Mesendoderm (in vitro differentiated cells): ENCODE measurements around the gene C11orf42.

Experiments
- DNase-seq: peaks from one replicate; pipeline ENCODE4 v3.0.0; 2013
- H2AK5ac ChIP-seq: 2 replicates; pipeline ENCODE4 v1.6.1; 2013; ENCODE audit warnings: low read length, inconsistent platforms
- H2BK120ac ChIP-seq: 2 replicates; pipeline ENCODE4 v1.6.1; 2013; ENCODE audit warnings: low read depth, mild to moderate bottlenecking, low read length, moderate library complexity, mixed read lengths
- H2BK15ac ChIP-seq: replicated peaks from 2 replicates; pipeline ENCODE4 v1.6.1; 2013; ENCODE audit warnings: low read depth, mild to moderate bottlenecking, moderate library complexity
- H2BK5ac ChIP-seq: 2 replicates; pipeline ENCODE4 v1.6.1; 2013; ENCODE audit warnings: low read length, inconsistent platforms
- H3K18ac ChIP-seq: 2 replicates; pipeline ENCODE4 v1.6.1; 2013; ENCODE audit warnings: mild to moderate bottlenecking, low read length, mixed read lengths
- H3K23ac ChIP-seq: one replicate; pipeline ENCODE4 v1.6.1; 2013; ENCODE audit warnings: low read length
- H3K27ac ChIP-seq: 2 replicates; pipeline ENCODE4 v1.5.1; 2013; ENCODE audit warnings: low read depth, mild to moderate bottlenecking, inconsistent platforms, low read length, moderate library complexity
- H3K27me3 ChIP-seq: 2 replicates; pipeline ENCODE4 v1.6.1; 2013; ENCODE audit warnings: low read length, control low read depth, mild to moderate bottlenecking, inconsistent platforms; ENCODE audit not compliant: insufficient read depth, poor library complexity
- H3K36me3 ChIP-seq: 2 replicates; pipeline ENCODE4 v1.6.1; 2013; ENCODE audit warnings: low read length, inconsistent platforms; ENCODE audit not compliant: control insufficient read depth, insufficient read depth
- H3K4ac ChIP-seq: one replicate; pipeline ENCODE4 v1.6.1; 2013; ENCODE audit warnings: low read depth, mild to moderate bottlenecking, low read length, moderate library complexity
- H3K4me1 ChIP-seq: 2 replicates; pipeline ENCODE4 v1.6.1; 2013; ENCODE audit warnings: low read depth, low read length, inconsistent platforms; ENCODE audit not compliant: control insufficient read depth
- H3K4me2 ChIP-seq: 2 replicates; pipeline ENCODE4 v1.6.1; 2013; ENCODE audit warnings: low read length
- H3K4me3 ChIP-seq: 2 replicates; pipeline ENCODE4 v1.5.1; 2013; ENCODE audit warnings: mild to moderate bottlenecking, low read length
- H3K56ac ChIP-seq: one replicate; pipeline ENCODE4 v1.6.1; 2013; ENCODE audit warnings: low read length
- H3K79me1 ChIP-seq: 2 replicates; pipeline ENCODE4 v1.6.1; 2013; ENCODE audit warnings: low read length, inconsistent platforms
- H3K79me2 ChIP-seq: 2 replicates; pipeline ENCODE4 v1.6.1; 2013; ENCODE audit warnings: mild to moderate bottlenecking, low read length; ENCODE audit not compliant: control insufficient read depth, insufficient read depth
- H3K9ac ChIP-seq: 2 replicates; pipeline ENCODE4 v1.6.1; 2013; ENCODE audit warnings: low read length, inconsistent platforms
- H4K5ac ChIP-seq: one replicate; pipeline ENCODE4 v1.6.1; 2013; ENCODE audit warnings: low read length
- H4K8ac ChIP-seq: one replicate; pipeline ENCODE4 v1.6.1; 2013; ENCODE audit warnings: low read depth, mild to moderate bottlenecking, control low read depth, low read length, moderate library complexity
- WGBS: extraction: QIAGEN DNeasy Blood & Tissue Kit; methylation state at CpG from one replicate; pipeline ENCODE4 v1.1.7; 2013; ENCODE audit warnings: low lambda C conversion rate, missing lambda C conversion rate; ENCODE audit not compliant: insufficient coverage; ENCODE audit errors: extremely low coverage; 5-methylcytosine and 5-hydroxymethylcytosine counted together

The C11orf42 gene

GRCh38 chr11:6224421-6224820, 19.1 kb downstream of the C11orf42 start:
- Histone ChIP-seq H2AK5ac (no peak overlapping the region), H3K36me3 (no peaks in the 10 kb centered on the region), H3K4me3 (no peak overlapping the region), H3K4me2 (no peak overlapping the region), H3K9ac (no peak overlapping the region), H3K4ac (no peak overlapping the region), H2BK5ac (no peak overlapping the region), H3K27ac (no peak overlapping the region), H3K4me1 (peaks cover 6% of the 10 kb centered on the region), H3K79me2 (peaks cover 3% of the 10 kb centered on the region), H4K8ac (no peak overlapping the region), H3K23ac (no peak overlapping the region), H3K18ac (no peak overlapping the region), H3K27me3 (no peaks in the 10 kb centered on the region), H3K79me1 (peaks cover 9% of the 10 kb centered on the region), H3K56ac (no peak overlapping the region), H2BK120ac (no peak overlapping the region), H4K5ac (no peak overlapping the region), H2BK15ac (no peak overlapping the region)
- no peak for DNase-seq
- no CpG with 5 or more reads among the region's 3 CpGs for WGBS

GRCh38 chr11:6225024-6225423, 19.7 kb downstream of the C11orf42 start:
- Histone ChIP-seq H3K23ac (no peak overlapping the region), H3K27me3 (no peaks in the 10 kb centered on the region), H2BK120ac (no peak overlapping the region), H3K4me1 (peaks cover 3% of the 10 kb centered on the region), H3K4ac (no peak overlapping the region), H2BK5ac (no peak overlapping the region), H3K27ac (no peak overlapping the region), H4K8ac (no peak overlapping the region), H2BK15ac (no peak overlapping the region), H4K5ac (no peak overlapping the region), H3K36me3 (no peaks in the 10 kb centered on the region), H2AK5ac (no peak overlapping the region), H3K79me2 (peaks cover 5% of the 10 kb centered on the region), H3K4me3 (no peak overlapping the region), H3K18ac (no peak overlapping the region), H3K4me2 (no peak overlapping the region), H3K56ac (no peak overlapping the region), H3K9ac (no peak overlapping the region), H3K79me1 (peaks cover 11% of the 10 kb centered on the region)
- peak; percentile 40 for DNase-seq
- no CpG with 5 or more reads among the region's 1 CpG for WGBS

- Histone ChIP-seq H2BK15ac (no peak overlapping the region), H2AK5ac (no peak overlapping the region), H3K4me2 (no peak overlapping the region), H4K5ac (no peak overlapping the region), H4K8ac (no peak overlapping the region), H3K9ac (no peak overlapping the region), H3K36me3 (no peaks in the 10 kb centered on the region), H3K79me1 (peaks cover 15% of the 10 kb centered on the region), H3K4me1 (peaks cover 2% of the 10 kb centered on the region), H3K23ac (no peak overlapping the region), H2BK120ac (no peak overlapping the region), H3K27ac (no peak overlapping the region), H3K79me2 (peaks cover 7% of the 10 kb centered on the region), H3K4ac (no peak overlapping the region), H3K56ac (no peak overlapping the region), H3K27me3 (no peaks in the 10 kb centered on the region), H3K18ac (no peak overlapping the region), H3K4me3 (no peak overlapping the region), H2BK5ac (no peak overlapping the region)
- no peak for DNase-seq
- WGBS = no CpG with 5 or more reads among the region's 2 CpGs
These were observed 20.5 kb downstream of the C11orf42 start for GRCh38 chr11:6225896-6226295.

- Histone ChIP-seq H3K18ac (no peak overlapping the region), H4K8ac (no peak overlapping the region), H3K56ac (no peak overlapping the region), H3K4me3 (no peak overlapping the region), H3K79me2 (peaks cover 12% of the 10 kb centered on the region), H4K5ac (no peak overlapping the region), H2AK5ac (no peak overlapping the region), H2BK120ac (no peak overlapping the region), H3K36me3 (no peaks in the 10 kb centered on the region), H3K4me2 (no peak overlapping the region), H3K79me1 (peaks cover 20% of the 10 kb centered on the region), H3K4me1 (peaks cover 4% of the 10 kb centered on the region), H3K27ac (no peak overlapping the region), H2BK5ac (no peak overlapping the region), H3K27me3 (no peaks in the 10 kb centered on the region), H3K23ac (no peak overlapping the region), H3K9ac (no peak overlapping the region), H2BK15ac (no peak overlapping the region), H3K4ac (no peak overlapping the region)
- DNase-seq = no peak
- WGBS = no CpG with 5 or more reads among the region's 3 CpGs
These were observed 23.2 kb downstream of the C11orf42 start for GRCh38 chr11:6228520-6228919.

GRCh38 chr11:6229911-6230310, 24.6 kb downstream of the C11orf42 start:
- DNase-seq = no peak
- no CpG with 5 or more reads among the region's 2 CpGs for WGBS
- H2AK5ac ChIP-seq = no peak overlapping the region

GRCh38 chr11:6232899-6233298, 27.5 kb downstream of the C11orf42 start:
- H4K5ac ChIP-seq = no peak overlapping the region
- H3K4me3 ChIP-seq = no peak overlapping the region

More at GRCh38 chr11:6229911-6230310, 24.6 kb downstream of the C11orf42 start:
- Histone ChIP-seq H3K36me3 (no peaks in the 10 kb centered on the region), H3K9ac (no peak overlapping the region), H3K56ac (no peak overlapping the region), H3K79me1 (peaks cover 24% of the 10 kb centered on the region), H2BK15ac (no peak overlapping the region), H3K4me2 (no peak overlapping the region), H3K27me3 (no peaks in the 10 kb centered on the region), H3K4ac (no peak overlapping the region), H3K79me2 (peaks cover 17% of the 10 kb centered on the region), H3K4me3 (no peak overlapping the region), H3K4me1 (peaks cover 7% of the 10 kb centered on the region), H2BK120ac (no peak overlapping the region), H3K18ac (no peak overlapping the region), H4K5ac (no peak overlapping the region), H4K8ac (no peak overlapping the region), H2BK5ac (no peak overlapping the region), H3K23ac (no peak overlapping the region), H3K27ac (no peak overlapping the region)

More at GRCh38 chr11:6232899-6233298, 27.5 kb downstream of the C11orf42 start:
- H3K4me1 ChIP-seq = peaks cover 9% of the 10 kb centered on the region
- no peaks in the 10 kb centered on the region for H3K36me3 ChIP-seq
- peaks cover 23% of the 10 kb centered on the region for H3K79me1 ChIP-seq
- no peak overlapping the region for H3K18ac ChIP-seq
- no peaks in the 10 kb centered on the region for H3K27me3 ChIP-seq
- no peak overlapping the region for H3K4me2 ChIP-seq
- H3K56ac ChIP-seq = no peak overlapping the region
- no peak overlapping the region for H2BK120ac ChIP-seq
- no peak overlapping the region for H3K9ac ChIP-seq
- no peak overlapping the region for H4K8ac ChIP-seq
- no peak overlapping the region for H3K4ac ChIP-seq
- H2AK5ac ChIP-seq = no peak overlapping the region
- H3K79me2 ChIP-seq = peaks cover 17% of the 10 kb centered on the region
- H2BK15ac ChIP-seq = no peak overlapping the region
- H2BK5ac ChIP-seq = no peak overlapping the region
- H3K27ac ChIP-seq = no peak overlapping the region
- no peak overlapping the region for H3K23ac ChIP-seq
- DNase-seq = no peak
